Ishikawa (cell line): ENCODE data around the gene SLC27A5.

ENCODE experiments used
- CEBPB ChIP-seq: IDR thresholded peaks from 2 replicates; pipeline ENCODE4 v1.6.1; 2012
- CREB1 ChIP-seq: IDR thresholded peaks from 2 replicates; pipeline ENCODE4 v1.6.1; 2012; ENCODE audit warnings: low read depth
- EGR1 ChIP-seq: IDR thresholded peaks from 2 replicates; pipeline ENCODE4 v1.6.1; 2012
- EP300 ChIP-seq: IDR thresholded peaks from 2 replicates; pipeline ENCODE4 v1.6.1; 2012; ENCODE audit warnings: borderline replicate concordance
- FOXM1 ChIP-seq: IDR thresholded peaks from 2 replicates; pipeline ENCODE4 v1.6.1; 2012; ENCODE audit warnings: low read depth, borderline replicate concordance
- NFIC ChIP-seq: IDR thresholded peaks from 2 replicates; pipeline ENCODE4 v1.6.1; 2012
- RAD21 ChIP-seq: IDR thresholded peaks from 2 replicates; pipeline ENCODE4 v1.6.1; 2012; ENCODE audit warnings: low read depth
- REST ChIP-seq: IDR thresholded peaks from 2 replicates; pipeline ENCODE4 v1.6.1; 2012; ENCODE audit warnings: low read depth, mild to moderate bottlenecking
- TAF1 ChIP-seq: IDR thresholded peaks from 2 replicates; pipeline ENCODE4 v1.6.1; 2012; ENCODE audit warnings: low read depth, mild to moderate bottlenecking
- TCF12 ChIP-seq: IDR thresholded peaks from 2 replicates; pipeline ENCODE4 v1.6.1; 2012; ENCODE audit warnings: low read depth
- TEAD4 ChIP-seq: IDR thresholded peaks from 2 replicates; pipeline ENCODE4 v1.6.1; 2012
- USF1 ChIP-seq: IDR thresholded peaks from 2 replicates; pipeline ENCODE4 v1.6.1; 2012
- YY1 ChIP-seq: IDR thresholded peaks from 2 replicates; pipeline ENCODE4 v1.6.1; 2012; ENCODE audit warnings: low read depth
- ZBTB7A ChIP-seq: IDR thresholded peaks from 2 replicates; pipeline ENCODE4 v1.6.1; 2012; ENCODE audit warnings: low read depth
- TF ChIP-seq, protein P1 (sequence below): IDR thresholded peaks from 2 replicates; pipeline ENCODE4 v1.6.1; 2012

Gene SLC27A5

DNA sequence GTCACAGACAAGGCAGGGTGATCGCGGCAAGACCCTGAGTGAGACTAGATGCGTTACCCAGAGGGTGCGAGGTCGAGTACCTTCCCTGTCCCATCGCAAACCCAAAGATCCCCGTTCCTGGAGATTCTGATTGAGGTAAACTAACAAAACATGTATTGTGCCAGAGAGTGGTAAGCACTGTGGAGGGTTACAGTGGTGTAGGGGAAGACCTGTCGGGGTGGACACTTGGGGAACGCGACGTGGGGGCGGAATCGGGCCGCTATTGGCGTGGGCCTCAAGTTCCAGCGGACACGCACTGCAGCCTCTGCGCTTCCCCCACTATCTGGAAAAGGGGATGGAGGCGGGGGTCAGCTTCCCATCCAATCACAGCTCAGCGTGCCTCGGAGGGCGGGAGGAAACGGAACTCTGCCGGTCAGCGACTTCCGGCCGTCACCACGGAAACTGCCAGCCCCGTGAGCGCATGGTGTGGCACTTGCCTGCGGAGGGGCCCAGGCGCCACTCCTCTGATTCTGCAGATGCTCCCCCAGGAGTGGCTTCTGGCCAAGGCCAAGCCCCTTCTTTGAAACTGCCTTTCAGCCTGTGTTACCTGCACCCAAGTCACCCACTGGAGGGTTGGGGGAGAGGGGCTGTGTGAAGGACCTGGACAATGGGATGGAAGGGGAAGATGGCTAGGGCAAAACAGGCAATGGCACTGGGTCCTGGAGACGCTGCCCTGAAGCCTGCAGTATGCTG lies 47.6 kb upstream of the SLC27A5 start:
- TF ChIP-seq EP300 = no peak
- TF ChIP-seq NFIC = 0 out of 2 replicates have a peak, but pooled peaks have one; percentile 10
- TF ChIP-seq, protein P1, sequence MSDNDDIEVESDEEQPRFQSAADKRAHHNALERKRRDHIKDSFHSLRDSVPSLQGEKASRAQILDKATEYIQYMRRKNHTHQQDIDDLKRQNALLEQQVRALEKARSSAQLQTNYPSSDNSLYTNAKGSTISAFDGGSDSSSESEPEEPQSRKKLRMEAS = peak; percentile 97
- no peak for TF ChIP-seq REST
- TF ChIP-seq ZBTB7A = no peak
- TF ChIP-seq TEAD4 = no peak
- TF ChIP-seq TAF1 = peak; percentile 53; the same call in 1 of the 2 replicates
- no peak for TF ChIP-seq CREB1
- no peak for TF ChIP-seq FOXM1
- TF ChIP-seq RAD21 = no peak
- no peak for TF ChIP-seq CEBPB
- TF ChIP-seq TCF12 = peak; percentile 55
- peak; percentile 43; the same call in 1 of the 2 replicates for TF ChIP-seq EGR1
- no peak for TF ChIP-seq USF1
- TF ChIP-seq YY1 = peak; percentile 47

GRCh38 chr19:58558623-58559274 lies 47.0 kb upstream of the SLC27A5 start:
- TF ChIP-seq ZBTB7A (no peak), EP300 (no peak), TCF12 (peak; percentile 48; the same call in 1 of the 2 replicates), REST (no peak), CEBPB (no peak), RAD21 (no peak), YY1 (peak; percentile 96), CREB1 (peak; percentile 88), USF1 (no peak; the same call in 1 of the 2 replicates), TEAD4 (peak; percentile 29; the same call in 1 of the 2 replicates), NFIC (no peak), EGR1 (peak; percentile 31; the same call in 1 of the 2 replicates), TAF1 (peak; percentile 63), FOXM1 (no peak; the same call in 1 of the 2 replicates)
- TF ChIP-seq, protein P1 = peak; percentile 87

GRCh38 chr19:58558066-58558622 lies 46.4 kb upstream of the SLC27A5 start, which contains the start of gene UBE2M:
TSS of gene UBE2M (minus strand) at chr19:58558611. CDS start at chr19:58558381, 230 bp downstream.
- TF ChIP-seq EP300 (no peak), TCF12 (no peak), YY1 (no peak)

DNA sequence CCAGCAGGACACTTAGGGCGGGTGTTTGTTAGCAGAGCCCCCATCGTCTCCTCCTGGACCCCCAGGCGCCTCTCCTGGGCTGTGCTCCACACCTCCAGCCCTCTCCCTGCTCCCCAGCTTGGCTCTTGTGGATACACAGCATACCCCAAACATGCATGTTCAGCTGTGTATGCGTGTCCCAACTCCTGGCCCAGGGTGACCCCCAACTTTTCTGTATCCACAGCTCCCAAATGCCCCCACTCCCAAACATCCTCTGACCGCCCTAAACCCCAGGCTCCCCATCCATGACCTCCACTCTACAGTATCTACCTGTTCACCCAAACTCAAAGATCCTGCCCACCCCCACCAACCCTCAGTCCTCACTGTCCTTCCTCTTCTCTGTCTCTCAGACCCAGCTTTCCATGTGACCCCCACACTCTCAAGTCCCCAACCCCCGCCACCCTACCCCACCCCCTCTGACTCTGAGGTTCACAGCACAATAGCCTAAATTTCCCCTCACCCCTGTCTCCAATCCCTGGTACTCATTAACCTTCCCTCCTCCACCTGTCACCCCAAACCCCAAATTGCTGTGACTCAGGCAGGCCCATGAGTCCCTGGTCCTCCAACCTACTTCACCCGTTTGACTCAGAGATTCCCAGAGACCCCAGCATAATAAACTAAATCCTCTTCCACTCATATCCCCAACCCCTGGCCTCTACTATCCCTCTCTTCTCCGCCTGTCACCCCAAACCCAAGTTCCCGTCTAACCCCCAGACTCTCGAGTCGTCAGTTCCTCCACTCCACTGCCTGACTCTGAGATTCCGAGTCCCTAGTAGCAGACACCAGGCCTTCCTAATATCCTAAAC lies 45.7 kb upstream of the SLC27A5 start:
- TF ChIP-seq RAD21 = no peak
- TF ChIP-seq USF1 = no peak
- TF ChIP-seq CEBPB = no peak
- no peak for TF ChIP-seq REST
- TF ChIP-seq, protein P1 = no peak
- TF ChIP-seq TAF1 = no peak
- TF ChIP-seq FOXM1 = no peak
- TF ChIP-seq NFIC = no peak
- no peak for TF ChIP-seq EGR1
- no peak for TF ChIP-seq EP300
- TF ChIP-seq ZBTB7A = no peak
- TF ChIP-seq TEAD4 = no peak
- TF ChIP-seq YY1 = no peak
- TF ChIP-seq CREB1 = no peak
- no peak for TF ChIP-seq TCF12
